ENCODE measurements around the gene ZMIZ1.

GRCh38 chr10:79263939-79264338 lies 195.2 kb downstream of the ZMIZ1 start:
- TF ChIP-seq POLR2A (IDR thresholded peaks at IDR 0.05), result no peak
- TF ChIP-seq CTCF (IDR thresholded peaks at IDR 0.05), result no peak

Data from suprapubic skin (tissue), 3 donors.